GM21619 (cell line): ENCODE data around the gene TEX44.
"Not testable (repeated sequence)": the region's sequence is repeated elsewhere in the genome, so short reads cannot be mapped to it uniquely, and the experiment has no call there.

Source experiments
- ATAC-seq: cut with Tn5 transposase; IDR thresholded peaks from one replicate; pipeline ENCODE4 v1.9.1; 2021; ENCODE audit not compliant: unreplicated experiment

Gene TEX44

GRCh38 chr2:231592636-231593145 is at the start of gene TEX44:
TSS of gene TEX44 (plus strand) at chr2:231592864. CDS start at chr2:231592952, 88 bp downstream.
- ATAC-seq, result no peak

- peak; percentile 99 for ATAC-seq
Measured at GRCh38 chr2:231545105-231545902, 47.4 kb upstream of the TEX44 start.

GRCh38 chr2:231546014-231546715 is 46.5 kb upstream of the TEX44 start:
- no peak for ATAC-seq

DNA sequence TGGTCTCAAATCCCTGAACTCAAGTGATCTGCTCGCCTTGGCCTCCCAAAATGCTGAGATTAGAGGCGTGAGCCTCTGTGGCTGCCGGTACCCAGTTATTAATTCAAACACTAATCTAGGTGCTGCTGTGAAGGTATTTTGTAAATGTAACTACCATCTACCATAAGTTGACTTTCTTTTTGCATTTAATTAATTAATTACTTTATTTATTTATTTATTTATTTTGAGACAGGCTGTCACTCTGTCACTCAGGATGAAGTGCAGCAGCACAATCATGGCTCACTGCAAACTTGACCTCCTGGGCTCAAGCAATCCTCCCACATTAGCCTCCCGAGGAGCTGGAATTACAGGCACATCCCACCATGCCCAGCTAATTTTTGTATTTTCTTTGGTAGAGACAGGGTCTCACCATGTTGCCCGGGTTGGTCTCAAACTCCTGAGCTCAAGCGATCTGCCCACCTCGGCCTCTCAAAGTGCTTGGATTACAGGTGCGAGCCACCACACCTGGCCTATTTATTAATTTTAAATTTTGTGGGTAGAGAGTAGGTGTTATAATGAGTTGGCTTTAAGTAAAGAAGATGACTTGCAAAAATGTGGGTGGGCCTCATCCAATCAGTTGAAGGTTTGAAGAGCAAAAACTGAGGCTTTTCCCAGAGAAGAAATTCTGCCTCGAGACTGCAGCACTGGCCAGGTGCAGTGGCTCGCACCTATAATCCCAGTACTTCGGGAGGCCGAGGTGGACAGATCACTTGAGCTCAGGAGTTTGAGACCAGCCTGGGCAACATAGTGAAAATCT is 45.2 kb upstream of the TEX44 start:
- ATAC-seq, result no peak

GRCh38 chr2:231548752-231549151 is 43.9 kb upstream of the TEX44 start:
- no peak for ATAC-seq

DNA sequence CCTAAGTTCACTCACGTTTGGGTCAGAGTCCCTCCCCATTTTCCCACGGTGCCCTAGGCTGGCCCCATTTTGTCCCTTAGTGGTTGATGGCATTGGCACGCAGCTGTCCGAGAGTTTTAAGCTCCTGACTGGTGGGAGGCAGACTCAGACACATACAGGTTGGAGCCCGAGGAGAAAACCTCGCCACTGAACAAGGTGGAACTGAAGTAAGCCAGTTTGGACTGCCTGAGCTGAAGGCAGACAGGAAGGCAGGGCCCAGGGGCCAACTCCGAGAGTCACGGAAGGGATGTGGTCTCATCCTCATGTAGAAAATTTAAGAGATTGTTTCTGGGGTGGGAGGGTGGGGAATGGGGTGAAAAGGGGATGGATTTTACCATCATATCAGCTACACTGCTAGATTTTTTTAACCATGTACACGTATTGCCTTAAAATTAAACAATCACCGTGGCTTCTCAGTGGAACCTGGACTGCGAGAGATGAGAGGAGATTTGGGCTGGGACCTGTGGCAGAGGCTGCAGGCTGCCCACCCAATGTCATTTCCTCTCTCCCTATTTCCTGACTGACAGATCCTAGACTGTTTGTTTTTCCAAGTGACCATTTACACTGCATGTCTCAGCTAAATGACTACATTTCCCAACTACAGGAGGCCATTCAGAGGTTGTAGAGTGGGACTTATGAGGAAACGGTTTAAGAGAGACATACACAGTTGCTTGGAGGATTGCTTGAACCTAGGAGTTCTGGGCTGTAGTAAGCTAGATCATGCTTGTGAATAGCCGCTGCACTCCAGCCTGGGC is 43.0 kb upstream of the TEX44 start:
- no peak for ATAC-seq

DNA sequence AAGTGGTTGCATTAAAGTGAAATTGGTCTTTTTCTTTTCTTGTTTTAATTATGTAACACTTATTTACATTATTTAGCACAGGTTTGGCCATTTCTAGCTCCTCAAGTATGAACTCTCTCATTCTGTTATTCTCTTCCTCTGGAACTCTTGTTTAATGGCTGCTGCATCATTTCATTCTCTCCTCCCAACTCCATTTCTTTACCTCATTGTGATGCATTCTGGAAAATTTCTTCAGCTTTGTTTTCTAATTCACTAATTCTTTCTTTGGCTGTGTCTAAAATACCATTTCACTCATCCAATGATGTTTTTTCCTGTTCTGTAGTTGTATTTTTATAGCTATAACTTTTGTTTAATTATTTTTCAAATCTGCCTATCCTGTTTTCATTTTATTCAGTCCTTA is 39.9 kb upstream of the TEX44 start:
- ATAC-seq, result no peak

DNA sequence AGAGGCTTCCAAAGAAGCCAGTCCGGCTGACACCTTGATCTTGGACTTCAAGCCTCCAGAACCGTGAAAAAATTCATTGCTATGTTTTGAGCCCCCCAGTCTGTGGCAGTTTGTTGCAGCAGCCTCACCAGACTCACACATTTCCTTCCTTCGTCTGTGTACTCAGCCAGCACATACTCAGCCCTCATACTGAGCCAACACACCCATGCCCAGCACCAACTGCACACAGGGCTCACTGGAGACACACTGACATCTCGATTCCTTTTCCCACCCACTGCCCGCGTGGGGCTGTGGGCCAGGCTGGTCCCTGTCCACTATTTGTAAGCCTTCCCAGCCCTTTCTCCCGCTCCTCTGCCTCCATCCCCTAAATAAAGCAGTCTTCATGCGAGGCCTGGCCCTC is 38.3 kb upstream of the TEX44 start:
- no peak for ATAC-seq

- ATAC-seq, result no peak
Measured at GRCh38 chr2:231554748-231555545, 37.7 kb upstream of the TEX44 start.

- ATAC-seq, result not testable (repeated sequence)
Measured at GRCh38 chr2:231556496-231556895, 36.2 kb upstream of the TEX44 start.

DNA sequence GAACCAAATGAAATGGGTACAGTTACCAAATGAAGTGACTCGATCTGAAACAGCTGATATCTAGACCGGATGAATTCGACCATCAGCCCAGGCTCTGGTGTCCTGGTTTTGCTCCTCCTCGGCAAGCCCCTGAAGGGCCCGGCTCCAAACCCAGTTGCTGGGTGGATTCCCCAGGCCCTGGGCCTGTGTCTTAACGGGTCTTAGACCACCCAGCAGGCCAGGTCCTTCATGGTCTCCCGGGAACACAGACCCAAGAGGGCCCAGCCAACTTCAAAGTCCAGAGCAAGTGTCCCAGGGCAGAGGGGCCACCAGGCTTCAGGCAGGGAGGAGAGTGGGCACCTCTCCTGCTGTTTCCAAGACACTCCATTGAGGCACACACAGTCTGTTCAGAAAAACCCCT is 35.7 kb upstream of the TEX44 start:
- ATAC-seq, result no peak

GRCh38 chr2:231557571-231558217 is 35.0 kb upstream of the TEX44 start:
- ATAC-seq, result peak; percentile 78

DNA sequence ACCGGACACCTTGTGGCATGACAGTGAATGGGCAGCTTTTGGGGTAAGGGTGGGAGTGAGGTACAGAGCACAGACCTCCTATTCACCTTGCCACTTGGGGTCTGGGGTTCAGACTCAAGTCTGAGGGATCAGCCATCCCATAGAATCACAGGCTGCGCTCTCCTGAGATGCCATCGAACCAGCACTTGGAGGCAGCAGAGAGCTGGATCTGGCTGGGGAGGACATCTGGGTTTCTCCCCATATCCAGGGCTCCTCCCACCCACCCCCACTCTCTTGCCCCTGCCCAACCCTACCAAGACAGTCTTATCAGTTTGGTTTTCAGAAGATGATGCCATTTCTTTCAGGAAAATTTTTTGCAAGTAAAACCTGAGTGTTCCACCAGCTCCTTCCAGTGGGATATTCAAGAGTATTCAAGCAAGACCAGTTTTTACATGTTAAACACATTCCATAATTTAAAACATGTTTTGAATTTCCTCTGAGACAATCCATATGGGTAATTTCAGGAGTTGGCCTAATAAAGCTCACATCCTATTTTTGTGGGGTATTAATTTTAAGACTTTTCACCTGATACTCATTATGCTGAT is 29.2 kb upstream of the TEX44 start:
- no peak for ATAC-seq

DNA sequence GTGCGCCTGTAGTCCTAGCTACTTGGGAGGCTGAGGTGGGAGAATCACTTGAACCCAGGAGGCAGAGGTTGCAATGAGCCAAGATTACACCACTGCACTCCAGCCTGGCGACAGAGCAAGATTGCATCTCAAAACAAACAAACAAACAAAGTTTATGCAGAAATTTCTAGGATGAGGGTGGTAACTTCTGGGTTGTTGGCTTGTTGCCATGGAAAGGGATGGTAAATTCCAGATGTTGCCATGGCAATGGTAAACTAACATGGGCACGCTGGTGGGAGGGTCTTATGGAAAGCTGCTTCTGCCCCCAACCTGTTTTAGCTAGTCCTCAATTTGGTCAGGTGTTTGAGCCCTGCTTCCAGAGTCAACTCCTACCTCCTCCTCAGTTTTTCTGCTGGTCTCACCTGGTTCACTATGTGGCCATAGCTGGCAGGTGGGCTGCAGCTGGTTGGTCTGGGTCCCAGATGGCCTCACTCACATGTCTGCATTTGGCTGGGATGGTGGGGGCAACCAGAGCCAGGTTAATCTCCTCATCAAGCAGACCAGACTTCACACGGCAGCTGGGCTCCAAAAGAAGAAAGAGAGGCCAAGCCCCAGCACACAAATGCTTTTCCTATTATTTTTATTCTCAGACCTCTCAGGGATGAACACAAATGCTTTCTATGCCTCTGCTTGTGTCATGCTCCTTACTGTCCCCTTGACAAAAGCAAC is 26.6 kb upstream of the TEX44 start:
- ATAC-seq, result no peak

- no peak for ATAC-seq
Measured at GRCh38 chr2:231567159-231567558, 25.5 kb upstream of the TEX44 start.

DNA sequence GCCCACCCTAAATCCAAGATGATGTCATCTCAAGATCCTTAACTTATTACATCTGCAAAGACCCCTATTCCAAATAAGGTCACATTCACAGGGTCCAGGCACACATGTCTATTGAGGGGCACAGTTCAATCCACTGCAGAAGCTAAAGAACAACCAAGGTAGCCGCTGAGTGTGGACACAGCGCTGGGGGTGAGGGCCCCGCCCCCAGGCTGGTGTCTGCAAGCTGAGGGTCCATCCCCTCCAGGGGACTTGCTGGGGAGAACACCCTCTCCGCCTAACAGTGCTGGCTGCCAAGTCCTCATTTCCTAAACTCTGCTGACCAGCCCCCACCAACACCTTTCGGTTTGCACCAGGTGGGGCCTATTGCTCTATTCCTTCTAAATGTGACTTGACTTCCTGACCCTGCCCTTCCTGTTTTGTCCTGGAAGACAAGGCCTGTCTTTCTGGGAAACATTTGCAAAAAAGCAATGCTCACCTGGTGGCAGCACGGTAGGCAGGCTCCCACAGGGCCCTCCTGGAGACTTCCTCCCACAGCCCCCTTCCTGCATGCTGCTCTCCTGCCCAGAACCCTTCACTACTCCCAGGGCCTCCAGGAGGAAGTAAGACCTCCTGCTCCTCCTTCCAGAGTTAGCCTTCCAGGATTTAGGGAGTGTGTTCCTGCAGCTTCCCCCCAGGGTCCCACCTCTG is 24.4 kb upstream of the TEX44 start:
- ATAC-seq, result no peak

GRCh38 chr2:231568785-231569435 is 23.8 kb upstream of the TEX44 start:
- ATAC-seq, result no peak
